ENCODE results near the gene COG8. TPM values are rescaled to one million over a fixed set of nuclear protein-coding genes. Genes with fewer than 3 reads are reported as not detected.

COG8 gene
- total and polyA plus RNA-seq, 9 of the 15 experiments (the other 6 are each of a cell fraction or from before 2014, with no cell fraction given): 3.7 to 42.6 (median 30.1) TPM

- TF ChIP-seq ZBTB33 (CRISPR knock-in tag; IDR thresholded peaks at IDR 0.05) (peak; percentile 75), ZNF395 (CRISPR knock-in tag; IDR thresholded peaks at IDR 0.05) (no peak), CREM (IDR thresholded peaks at IDR 0.05; ENCODE audit: low read depth) (peak; percentile 97), THRAP3 (IDR thresholded peaks at IDR 0.05; ENCODE audit: borderline replicate concordance) (no peak), HES1 (IDR thresholded peaks at IDR 0.05; ENCODE audit: low read depth) (no peak), DIDO1 (tag; IDR thresholded peaks at IDR 0.05; ENCODE audit: low read depth) (peak; percentile 66), CHAMP1 (IDR thresholded peaks at IDR 0.05) (peak; percentile 94), FOXP4 (CRISPR knock-in tag; IDR thresholded peaks at IDR 0.05; ENCODE audit: borderline replicate concordance) (peak; percentile 90; the same call in 1 of the 2 replicates), SIX5 (IDR thresholded peaks at IDR 0.05; ENCODE audit: borderline replicate concordance in 1 of 2, insufficient read depth in 1 of 2, low read depth in 1 of 2, low read length in 2 of 2) (peak in 1 of 2 experiments; percentile 30; a peak in 2 of 4 replicates), BRD9 (IDR thresholded peaks at IDR 0.05; ENCODE audit: low read depth, partially characterized antibody) (peak; percentile 18), CBX3 (IDR thresholded peaks at IDR 0.05; ENCODE audit: borderline replicate concordance in 1 of 2, low read length in 2 of 2) (peak in 1 of 2 experiments; percentile 60; a peak in 1 of 3 replicates), NR2C2 (CRISPR knock-in tag; IDR thresholded peaks at IDR 0.05) (no peak), NR2C2 (tag; IDR thresholded peaks at IDR 0.05) (peak; percentile 77; the same call in 1 of the 2 replicates), FOXK1 (CRISPR knock-in tag; IDR thresholded peaks at IDR 0.05; ENCODE audit: borderline replicate concordance) (peak; percentile 72; the same call in 1 of the 2 replicates), RBM25 (IDR thresholded peaks at IDR 0.05; ENCODE audit: low read depth, low read length, severe bottlenecking) (no peak)
These were observed at the start of gene COG8, which contains the start of gene NIP7 (continued) for GRCh38 chr16:69339289-69340094.

All from K562 (cell line).